C4-2B (cell line): ENCODE results near the gene ZFAND3.

Source experiments
- ZFX ChIP-seq: fragments of 450-650 bp; IDR thresholded peaks from 2 replicates; pipeline ENCODE4 v1.6.1; 2017
- TF ChIP-seq, protein P1 (sequence below): fragments of 450-650 bp; conservative IDR thresholded peaks from 2 replicates; pipeline ENCODE4 v1.5.1; 2017; ENCODE audit warnings: mild to moderate bottlenecking

DNA sequence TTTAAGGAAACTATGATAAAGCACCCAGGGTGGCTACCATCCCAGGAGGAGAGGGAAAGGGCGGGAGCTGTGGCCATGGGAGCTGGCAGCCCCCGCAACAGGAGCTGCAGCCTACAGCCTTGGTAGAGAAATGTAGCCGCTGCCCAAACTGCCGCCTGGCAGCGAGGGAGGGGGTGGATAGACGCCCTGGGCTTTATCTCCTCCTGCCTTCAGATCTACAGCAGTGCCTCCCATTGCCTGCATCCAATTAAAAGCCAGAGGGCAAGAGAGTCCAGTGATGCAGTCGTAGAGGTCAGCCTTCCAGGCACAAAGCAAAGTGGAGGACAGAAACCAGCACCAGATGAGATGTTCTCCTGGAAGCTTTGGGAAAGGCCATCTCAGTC, 35.0 kb upstream of the ZFAND3 start:
- TF ChIP-seq, protein P1, sequence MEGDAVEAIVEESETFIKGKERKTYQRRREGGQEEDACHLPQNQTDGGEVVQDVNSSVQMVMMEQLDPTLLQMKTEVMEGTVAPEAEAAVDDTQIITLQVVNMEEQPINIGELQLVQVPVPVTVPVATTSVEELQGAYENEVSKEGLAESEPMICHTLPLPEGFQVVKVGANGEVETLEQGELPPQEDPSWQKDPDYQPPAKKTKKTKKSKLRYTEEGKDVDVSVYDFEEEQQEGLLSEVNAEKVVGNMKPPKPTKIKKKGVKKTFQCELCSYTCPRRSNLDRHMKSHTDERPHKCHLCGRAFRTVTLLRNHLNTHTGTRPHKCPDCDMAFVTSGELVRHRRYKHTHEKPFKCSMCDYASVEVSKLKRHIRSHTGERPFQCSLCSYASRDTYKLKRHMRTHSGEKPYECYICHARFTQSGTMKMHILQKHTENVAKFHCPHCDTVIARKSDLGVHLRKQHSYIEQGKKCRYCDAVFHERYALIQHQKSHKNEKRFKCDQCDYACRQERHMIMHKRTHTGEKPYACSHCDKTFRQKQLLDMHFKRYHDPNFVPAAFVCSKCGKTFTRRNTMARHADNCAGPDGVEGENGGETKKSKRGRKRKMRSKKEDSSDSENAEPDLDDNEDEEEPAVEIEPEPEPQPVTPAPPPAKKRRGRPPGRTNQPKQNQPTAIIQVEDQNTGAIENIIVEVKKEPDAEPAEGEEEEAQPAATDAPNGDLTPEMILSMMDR: no peak
- no peak for TF ChIP-seq ZFX
